HG03103 (cell line): ENCODE measurements around the gene SMTNL1.

ENCODE experiments used
- ATAC-seq: cut with Tn5 transposase; IDR thresholded peaks from one replicate; pipeline ENCODE4 v1.9.1; 2021; ENCODE audit warnings: low read depth; ENCODE audit not compliant: unreplicated experiment

The SMTNL1 gene

GRCh38 chr11:57586711-57587245, 49.4 kb downstream of the SMTNL1 start:
- no peak for ATAC-seq

- ATAC-seq = no peak
Observed at GRCh38 chr11:57588046-57588710, 50.8 kb downstream of the SMTNL1 start.

- ATAC-seq = no peak
Observed at GRCh38 chr11:57596266-57596885, 59.0 kb downstream of the SMTNL1 start.

GRCh38 chr11:57597461-57597915, 60.1 kb downstream of the SMTNL1 start, which contains the start of gene SERPING1:
Gene SERPING1 (plus strand): TSS chr11:57597685. CDS start chr11:57598271, 586 bp downstream.
- ATAC-seq = no peak

GRCh38 chr11:57597916-57598830, 60.8 kb downstream of the SMTNL1 start:
- ATAC-seq = no peak

- ATAC-seq = no peak
Observed at GRCh38 chr11:57598831-57599155, 61.4 kb downstream of the SMTNL1 start.

GRCh38 chr11:57599381-57599780, 62.0 kb downstream of the SMTNL1 start:
- no peak for ATAC-seq
